HG02678 (cell line): ENCODE data around the gene ERFE.

Source experiments
- ATAC-seq: cut with Tn5 transposase; IDR thresholded peaks from one replicate; pipeline ENCODE4 v1.9.1; 2021; ENCODE audit warnings: mild to moderate bottlenecking, moderate library complexity; ENCODE audit not compliant: unreplicated experiment

Gene ERFE

DNA sequence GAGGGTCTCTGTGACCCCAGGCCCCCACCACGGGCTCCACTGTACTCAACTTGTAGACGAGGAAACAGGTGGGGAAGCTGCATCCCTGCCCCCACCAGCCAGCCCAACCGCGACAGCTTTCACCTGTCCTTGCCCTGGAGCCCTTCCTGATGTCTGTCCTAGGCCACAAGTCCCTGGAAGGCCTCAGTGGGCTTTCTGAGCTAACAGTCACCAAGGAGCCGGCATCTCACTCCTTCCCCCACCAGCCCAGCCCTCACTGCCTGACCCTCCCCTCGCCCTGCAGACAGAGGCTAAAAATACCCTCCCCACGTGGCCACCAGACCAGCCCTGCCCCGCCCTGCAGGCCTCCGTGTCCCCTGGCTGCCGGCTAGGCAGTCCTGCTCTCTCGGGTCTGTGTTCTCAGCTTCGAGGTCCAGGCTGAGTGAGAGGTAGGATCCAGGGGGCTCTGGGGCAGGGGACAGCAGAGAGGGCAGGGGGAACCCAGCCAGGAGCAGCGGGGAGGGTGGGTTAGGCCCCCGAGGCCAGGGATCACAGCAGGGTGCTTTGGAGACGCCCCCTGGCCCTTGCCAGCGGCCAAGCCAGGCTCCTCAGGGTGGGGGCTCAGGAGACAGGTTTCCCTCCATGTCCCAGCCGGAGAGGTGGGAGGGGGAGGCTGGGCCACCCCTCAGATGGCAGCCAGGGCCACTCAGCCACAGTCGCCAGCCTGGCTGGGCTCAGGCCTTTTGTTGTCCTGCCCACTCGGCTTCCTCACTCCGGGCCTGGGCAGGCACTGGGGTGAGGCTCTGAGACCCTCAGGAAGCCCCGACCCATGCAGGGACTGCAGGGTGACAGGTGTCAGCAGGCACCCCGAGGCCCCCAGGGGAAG lies 20.2 kb upstream of the ERFE start, which contains the start of gene KLHL30:
KLHL30 (plus strand) TSS at position 338 of the 865 bp plus-strand sequence. CDS start 2,087 bp downstream, outside the sequence.
- no peak for ATAC-seq

DNA sequence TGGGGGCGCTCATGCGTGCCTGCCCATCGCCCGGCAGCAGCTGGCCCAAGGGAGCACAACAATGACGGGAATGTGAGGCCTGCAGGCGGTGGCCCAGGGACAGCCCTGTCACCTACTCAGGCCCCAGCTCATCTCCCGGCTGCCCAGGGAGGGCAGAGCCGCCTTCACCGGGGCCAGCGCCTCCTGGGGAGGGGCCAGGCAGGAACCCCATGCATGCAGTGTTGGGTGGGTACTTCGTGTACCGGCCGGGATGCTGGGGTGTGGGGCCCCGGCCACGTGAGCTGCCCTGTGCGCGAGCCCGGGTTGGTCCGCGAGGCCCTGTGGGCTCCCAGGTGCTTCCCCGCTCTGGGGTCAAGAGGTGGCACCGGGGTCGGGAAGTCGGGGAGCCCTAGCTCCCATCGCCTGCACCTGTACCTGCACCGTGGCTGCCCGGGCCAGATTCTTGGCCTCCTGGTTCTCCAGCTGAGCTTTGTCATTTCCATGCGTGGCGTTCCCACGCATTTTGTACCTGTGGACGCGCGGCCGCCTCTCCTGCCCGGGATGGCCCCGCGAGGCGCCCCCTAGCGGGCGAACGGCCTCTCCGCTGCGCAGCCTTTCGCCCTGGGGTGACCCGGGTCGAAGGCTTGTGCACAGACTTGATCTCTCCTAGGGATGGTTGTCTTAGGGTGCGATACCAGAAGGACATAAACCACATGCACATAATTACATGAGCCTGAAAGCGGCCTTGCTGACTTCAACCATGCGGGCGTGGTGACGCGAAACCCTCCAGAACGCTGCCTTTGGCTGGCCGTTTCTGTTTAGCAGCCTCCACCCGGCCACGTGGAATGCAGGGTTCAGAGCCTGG lies 19.4 kb upstream of the ERFE start:
- ATAC-seq: no peak

DNA sequence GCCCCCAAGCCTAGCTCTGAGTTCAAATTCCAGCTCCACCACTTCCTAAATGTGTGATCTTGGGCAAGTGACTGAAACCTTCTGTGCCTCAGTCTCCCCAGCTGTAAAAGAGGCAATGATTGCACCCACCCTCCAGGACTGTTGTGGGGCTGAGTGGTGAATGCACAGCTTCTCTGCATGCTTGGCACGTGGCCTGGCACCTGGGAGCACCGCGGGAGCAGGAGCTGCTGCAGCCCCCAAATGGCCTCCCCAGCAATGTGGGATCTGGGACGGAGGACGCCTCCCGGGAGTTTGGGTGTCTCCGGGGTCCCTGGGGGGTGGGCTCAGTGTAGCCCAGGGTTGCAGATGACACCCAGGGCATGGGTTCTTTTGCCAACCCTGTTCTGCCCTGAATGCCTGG lies 18.7 kb upstream of the ERFE start:
- no peak for ATAC-seq

DNA sequence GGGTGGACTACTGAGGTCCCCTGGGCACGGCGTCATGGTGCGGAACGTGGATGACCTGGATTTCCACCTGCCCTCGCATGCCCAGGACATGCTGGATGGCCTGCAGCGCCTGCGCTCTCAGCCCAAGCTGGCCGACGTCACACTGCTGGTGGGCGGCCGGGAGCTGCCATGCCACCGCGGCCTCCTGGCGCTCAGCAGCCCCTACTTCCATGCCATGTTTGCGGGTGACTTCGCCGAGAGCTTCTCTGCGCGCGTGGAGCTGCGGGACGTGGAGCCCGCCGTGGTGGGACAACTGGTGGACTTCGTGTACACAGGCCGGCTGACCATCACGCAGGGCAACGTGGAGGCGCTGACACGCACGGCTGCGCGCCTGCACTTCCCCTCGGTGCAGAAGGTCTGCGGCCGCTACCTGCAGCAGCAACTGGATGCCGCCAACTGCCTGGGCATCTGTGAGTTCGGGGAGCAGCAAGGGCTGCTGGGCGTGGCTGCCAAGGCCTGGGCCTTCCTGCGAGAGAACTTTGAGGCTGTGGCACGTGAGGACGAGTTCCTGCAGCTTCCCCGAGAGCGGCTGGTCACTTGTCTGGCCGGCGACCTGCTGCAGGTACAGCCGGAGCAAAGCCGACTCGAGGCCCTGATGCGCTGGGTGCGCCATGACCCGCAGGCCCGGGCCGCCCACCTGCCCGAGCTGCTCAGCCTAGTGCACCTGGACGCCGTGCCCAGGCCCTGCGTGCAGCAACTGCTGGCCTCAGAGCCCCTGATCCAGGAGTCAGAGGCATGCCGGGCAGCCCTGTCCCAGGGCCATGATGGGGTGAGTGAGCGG lies 17.8 kb upstream of the ERFE start:
- ATAC-seq: no peak

DNA sequence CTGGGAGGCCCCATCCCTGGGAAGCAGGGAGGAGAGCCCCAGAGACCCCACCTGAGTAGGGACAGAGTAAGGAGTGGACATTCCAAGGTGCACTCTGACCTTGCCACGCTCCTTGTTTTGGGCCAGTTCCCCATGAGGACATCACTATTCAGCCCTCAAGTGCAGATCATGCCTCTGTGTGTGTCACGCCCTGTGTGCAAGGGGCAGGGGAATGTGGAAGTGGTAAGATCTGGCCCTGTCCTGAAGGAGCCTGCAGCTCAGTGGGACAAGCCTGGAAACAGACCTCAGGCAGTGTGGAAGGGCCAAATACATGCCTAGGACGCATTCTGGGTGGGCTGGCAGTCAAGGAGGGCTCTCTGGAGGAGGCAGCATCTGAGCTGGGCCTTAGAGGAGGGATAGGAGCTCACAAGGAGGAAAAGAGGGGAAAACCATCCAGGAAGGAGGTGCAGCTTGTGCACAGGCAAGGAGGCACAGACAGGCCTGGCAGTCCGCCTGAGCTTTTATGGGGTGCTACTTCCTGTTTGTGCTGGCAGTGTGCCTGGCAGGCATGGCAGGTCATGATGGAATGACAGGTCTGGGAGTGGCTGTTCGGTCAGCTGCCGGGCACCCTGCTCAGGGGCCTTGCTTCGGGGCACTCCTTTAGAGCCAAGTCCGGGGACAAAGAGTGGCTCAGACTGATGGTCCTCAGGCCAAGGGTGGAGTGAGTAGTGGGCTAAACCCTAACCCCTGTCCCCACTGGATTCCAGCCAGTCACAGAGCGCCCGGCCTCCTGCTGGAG lies 17.0 kb upstream of the ERFE start:
- no peak for ATAC-seq

DNA sequence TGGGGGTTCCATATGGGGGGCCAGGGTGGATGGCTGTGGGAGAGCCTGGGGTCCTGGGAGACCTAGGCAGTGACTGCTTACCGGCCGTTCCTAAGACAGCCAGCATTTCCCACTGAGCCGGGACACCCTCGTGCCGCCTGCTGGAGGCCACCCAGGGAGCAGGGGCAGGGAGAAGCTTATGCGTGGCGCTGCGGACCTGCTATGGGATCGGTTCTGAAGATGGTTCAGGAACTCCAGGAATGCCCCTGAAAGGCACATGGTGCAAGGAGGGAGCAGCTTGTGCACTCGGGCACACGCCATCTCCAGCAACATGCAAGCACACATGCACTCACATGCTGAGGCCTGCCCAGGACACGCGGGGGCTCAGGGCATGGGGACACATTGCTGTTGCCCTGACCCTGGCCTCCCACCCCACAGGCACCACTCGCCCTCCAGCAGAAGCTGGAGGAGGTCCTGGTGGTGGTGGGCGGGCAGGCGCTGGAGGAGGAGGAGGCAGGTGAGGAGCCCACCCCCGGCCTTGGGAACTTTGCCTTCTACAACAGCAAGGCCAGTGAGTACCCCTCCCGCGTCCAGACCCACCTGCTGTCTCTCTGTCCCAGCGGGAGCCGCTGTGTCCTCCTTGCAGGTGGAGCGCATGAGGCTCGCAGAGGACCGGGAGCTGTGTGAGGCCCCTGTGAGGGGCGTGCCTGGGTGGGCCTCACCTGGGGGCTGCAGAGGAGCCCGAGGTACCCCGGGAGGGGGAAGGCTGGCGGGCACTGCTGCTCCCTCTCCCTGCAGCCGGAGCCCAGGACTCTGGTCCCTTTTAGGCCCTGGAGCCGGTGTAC lies 16.2 kb upstream of the ERFE start:
- ATAC-seq: no peak

DNA sequence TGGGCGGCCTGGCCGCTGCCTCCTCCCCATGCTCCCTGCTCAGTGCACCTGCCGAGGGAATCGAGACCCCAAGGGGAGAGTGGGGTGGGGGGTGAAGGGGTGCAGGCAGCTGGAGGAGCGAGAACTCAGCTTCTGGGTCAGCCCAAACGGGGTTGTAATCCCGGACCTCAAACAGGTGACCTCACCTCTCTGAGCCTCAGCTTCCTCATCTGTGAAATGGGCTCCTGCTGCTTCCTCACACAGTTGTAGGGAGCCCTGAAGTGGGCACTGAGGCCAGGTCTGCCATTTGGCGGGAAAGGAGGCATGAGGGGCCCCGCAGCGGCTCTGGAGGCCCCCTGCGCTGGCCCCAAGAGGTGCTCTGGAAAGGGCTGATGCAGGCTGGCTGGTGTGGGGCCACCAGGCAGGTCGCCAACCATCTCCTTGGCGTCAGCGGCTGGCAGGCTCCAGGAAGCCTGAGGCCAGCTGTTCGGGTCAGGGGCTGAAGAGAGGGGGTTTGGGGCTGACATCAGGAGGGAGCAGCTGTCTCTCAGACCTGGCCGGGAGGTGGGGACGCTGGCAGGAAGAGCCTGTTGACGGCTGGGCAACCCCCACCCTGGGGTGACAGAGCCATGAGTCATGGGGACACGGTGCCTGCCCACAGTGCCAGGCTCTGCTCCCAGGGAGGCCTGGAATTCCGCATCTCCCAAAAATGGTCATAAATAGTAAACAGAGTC lies 15.4 kb upstream of the ERFE start:
- ATAC-seq: no peak

DNA sequence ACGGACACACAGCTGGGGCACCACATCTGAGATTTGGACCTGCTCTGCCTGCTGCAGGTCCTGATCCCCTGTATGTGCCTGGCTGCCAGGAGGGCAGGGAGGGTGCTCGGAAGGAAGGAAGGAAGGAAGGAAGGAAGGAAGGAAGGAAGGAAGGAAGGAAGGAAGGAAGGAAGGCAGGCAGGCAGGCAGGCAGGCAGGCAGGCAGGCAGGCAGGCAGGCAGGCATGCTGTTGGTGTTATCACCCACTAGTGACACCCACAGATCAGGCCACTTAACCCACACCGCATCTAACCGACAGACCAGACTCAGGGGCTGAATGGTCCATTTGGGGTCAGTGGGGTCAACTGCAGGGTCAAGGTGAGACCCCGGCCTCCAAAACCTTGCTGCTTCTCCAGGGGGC lies 14.5 kb upstream of the ERFE start:
- no peak for ATAC-seq

DNA sequence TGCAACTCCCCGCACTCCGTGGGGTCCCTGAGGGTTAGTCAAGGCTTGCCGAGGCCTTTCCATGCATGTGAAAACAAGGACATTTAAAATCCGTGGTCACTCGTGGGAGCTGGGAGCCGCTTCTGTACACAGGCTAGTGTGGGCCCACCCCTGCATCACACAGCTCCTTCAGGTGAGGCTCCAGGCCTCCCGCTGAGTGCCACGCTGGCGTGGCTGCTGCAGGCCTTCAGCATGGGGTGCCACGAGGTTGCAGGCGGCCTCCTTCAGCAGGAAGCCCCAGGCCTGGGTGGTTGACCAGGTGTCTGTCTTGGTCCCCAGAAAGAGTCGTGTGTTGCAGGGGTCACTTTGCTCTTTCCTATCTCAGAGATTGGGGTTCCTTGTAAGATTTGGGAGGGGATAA lies 13.7 kb upstream of the ERFE start:
- no peak for ATAC-seq

DNA sequence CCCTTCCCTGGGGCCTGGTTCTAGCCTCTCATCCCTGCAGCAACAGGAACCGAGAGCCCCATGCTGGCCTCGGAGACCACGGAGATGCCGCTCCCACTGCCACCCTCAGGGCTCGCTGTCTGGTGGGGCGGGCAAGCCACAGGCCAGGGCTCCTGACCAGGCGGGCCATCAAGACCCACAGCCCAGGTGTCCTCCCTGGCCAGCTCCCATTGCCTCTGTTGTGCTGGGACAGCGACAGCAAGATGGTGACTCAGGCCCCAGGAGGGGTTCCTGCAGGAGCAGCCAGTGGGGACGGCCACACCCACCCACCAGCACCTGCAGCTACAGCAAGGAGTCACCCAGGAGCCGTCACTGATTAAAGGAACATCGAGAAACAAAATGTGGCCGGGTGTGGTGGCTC lies 12.9 kb upstream of the ERFE start:
- no peak for ATAC-seq

DNA sequence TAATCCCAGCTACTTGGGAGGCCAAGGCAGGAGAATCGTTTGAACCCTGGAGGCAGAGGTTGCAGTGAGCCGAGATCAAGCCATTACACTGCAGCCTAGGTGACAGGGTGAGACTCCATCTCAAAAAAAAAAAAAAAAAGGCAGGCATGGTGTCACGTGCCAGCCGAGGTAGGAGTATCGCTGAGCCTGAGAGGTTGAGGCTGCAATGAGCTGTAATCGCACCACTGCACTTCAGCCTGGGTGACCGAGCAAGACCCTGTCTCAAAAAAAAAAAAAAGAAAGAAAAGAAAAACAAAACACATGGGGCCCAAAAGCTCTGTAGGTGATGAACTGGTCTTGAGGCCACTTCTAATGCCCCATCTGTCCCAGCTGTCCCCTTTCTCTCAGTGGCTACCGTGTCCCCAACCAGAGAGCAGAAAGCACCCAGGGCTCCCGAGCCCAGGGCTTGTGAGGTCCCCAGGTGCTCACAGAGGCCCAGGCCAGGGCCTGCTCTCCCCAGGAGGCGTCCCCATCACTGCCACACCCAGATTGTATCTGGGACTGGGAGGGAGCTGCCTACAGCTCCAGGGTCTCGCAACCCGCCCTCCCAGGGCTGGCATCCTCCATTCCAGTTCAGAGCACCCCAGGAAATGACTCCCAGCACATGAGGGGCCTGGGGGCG lies 11.8 kb upstream of the ERFE start:
- ATAC-seq: no peak

DNA sequence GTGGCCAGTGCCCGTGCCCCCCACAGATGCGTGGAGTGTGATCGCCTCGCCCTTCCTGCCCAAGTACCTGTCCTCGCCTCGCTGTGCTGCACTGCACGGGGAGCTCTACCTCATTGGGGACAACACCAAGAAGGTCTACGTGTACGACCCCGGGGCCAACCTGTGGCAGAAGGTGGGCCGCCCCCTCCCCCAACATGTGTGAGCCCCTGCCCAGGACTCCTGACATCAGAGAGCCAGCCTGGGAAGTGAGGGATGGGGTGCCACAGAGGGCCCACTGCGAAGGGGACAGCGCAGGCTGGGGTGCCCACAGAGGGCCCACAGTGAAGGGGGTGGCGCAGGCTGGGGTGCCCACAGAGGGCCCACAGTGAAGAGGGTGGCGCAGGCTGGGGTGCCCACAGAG lies 9.8 kb upstream of the ERFE start:
- ATAC-seq: no peak

DNA sequence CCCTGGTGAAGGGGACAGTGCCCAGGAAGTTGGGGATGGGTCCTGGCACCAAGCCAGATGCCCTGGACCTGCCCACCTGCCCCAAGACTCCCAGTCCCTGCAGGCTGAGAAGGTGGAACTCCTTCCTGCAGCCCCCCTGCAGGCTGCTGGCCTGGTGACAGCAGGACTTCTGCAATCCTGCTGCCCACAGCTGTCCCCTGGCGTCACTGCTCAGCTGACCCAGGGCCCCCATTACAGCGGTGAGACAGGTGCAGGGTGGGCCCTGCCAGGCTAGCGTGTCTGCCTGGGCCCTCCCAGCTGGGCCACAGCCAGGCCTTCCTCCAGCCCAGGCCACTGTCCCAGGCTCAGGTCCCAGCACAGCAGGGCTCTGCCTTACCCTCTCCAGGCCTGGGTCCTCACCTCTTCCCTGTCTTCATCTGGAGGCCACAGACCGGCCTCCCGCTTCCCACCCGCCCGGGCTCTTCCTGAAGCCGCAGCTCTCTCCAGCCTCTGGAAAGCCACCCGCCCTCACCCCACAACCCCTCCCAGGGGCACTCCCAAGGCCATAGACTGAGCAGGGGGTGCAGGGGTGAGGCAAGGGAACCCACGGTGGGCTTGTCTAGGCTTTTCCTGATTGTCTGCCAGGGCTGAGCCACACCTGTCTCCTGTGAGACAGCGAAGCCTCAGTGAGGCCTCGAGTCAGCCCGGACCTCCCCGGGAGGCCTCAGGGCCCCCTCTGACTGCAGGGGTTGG lies 8.8 kb upstream of the ERFE start:
- ATAC-seq: no peak

DNA sequence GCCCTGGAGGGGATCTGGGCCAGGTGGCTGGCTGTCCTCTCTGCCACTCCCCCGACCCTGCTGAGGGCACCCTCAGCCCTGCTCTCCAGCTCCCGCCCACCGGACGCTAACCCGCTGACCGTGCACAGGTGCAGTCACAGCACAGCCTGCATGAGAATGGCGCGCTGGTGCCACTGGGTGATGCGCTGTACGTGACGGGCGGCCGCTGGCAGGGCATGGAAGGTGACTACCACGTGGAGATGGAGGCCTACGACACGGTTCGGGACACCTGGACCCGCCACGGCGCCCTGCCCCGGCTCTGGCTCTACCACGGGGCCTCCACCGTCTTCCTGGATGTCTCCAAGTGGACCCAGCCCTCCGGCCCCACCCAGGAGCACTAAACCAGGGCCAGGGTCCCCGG lies 8.1 kb upstream of the ERFE start:
- no peak for ATAC-seq

DNA sequence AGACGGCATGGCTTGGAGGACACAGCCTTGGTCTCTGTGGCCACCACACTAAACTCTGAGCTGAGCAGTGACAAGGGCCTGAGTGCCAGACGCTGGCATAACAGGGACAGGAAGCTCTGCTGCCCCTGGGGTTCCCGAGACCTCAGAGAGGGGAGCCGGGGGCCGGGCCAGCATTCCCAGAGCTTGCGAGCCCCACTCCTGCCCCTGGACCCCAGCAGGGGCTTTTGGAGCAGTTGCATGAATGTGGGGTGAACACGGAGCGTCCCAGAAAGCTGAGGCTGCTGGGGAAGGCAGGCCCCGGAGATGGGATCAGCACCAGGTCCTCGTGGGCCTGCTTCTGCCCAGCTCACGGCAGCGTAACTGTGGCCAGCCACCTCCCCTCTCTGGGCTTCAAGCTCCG lies 7.6 kb upstream of the ERFE start:
- no peak for ATAC-seq

DNA sequence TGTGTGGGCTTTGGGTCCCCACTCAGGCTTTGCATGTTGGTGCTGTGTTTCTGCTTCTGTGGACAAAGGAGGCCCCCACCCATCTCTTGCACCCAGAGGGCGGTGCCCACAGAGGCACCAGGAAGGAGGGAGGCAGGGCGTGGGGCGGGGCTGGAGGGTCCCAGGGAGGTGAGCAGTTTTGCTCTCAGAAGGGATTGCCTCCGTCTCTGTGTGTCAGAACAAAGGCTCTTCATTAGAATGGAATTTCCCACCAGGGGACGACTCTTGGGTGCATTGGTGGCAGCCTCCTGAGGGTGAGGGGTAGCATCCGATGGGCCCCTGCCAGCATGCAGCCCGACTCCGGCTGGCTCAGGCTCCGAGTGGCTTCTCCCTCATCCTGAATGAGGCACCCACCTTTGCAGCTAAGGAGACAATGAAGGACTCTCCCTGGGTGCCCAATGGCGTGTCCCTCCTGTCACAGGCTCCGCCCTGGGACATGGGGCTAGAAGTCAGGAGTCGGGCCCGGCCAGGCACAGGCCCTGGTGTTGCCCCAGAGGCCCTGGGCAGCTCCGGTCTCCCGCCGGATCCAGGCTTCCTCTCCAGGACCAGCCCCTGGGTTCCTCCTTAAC lies 7.0 kb upstream of the ERFE start:
- no peak for ATAC-seq
